ENCODE results near the gene PRR7. TPM values are rescaled to one million over a fixed set of nuclear protein-coding genes. Genes with fewer than 3 reads are reported as not detected.
A peak's percentile ranks its signal among the peaks of the same experiment; 100 is the strongest.

Gene PRR7
- total RNA-seq, 1 experiment from 2014 or later = 19.5 TPM

GRCh38 chr5:177459357-177459756, 12.7 kb downstream of the PRR7 start:
- no peak for DNase-seq (ENCODE audit: low spot score)
- in situ Hi-C loops (cut with HindIII; ENCODE audit: low sequenced_read_pairs) = no loop called here

DNA sequence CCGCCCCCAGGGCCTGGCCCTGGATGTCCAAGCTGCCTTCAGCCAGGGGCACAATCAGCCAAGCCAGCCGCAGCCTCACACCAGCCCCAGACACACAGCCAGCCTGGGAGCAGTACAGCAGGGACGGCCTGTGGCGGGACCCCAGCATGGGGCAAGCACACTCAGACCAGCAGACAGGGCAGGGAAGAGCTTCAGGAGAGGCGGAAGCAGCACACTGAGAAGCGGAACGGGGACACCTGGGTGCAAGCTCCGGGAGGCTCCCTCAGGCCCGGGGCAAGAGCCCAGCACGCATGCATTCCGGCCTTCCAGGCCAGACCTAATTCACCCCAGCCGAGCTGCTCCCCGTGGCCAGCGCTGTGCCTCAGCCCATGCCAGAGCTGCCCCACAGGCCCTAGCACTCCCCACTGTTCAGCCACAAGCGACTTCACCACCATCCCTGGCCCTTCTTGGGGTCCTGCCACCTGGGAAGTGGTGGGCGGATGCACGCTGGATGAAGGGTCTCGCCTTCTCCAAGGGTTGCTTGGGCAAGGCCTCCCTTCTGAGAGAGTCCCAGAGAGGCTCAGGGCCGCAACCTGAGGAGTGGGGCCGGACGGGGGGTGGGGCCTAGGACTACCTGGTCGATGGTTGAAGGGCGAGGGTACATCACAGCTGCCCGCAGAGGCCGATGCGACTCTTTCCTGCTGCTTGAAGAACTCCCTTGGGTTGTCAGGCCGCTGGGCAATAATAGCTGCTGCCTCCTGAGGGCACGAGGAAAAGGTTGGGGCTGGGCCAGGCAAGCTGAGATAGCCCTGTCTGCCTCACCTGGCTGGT, 13.4 kb downstream of the PRR7 start:
- in situ Hi-C loops (cut with HindIII; ENCODE audit: low sequenced_read_pairs) = no loop called here
- DNase-seq (ENCODE audit: low spot score) = no peak

DNA sequence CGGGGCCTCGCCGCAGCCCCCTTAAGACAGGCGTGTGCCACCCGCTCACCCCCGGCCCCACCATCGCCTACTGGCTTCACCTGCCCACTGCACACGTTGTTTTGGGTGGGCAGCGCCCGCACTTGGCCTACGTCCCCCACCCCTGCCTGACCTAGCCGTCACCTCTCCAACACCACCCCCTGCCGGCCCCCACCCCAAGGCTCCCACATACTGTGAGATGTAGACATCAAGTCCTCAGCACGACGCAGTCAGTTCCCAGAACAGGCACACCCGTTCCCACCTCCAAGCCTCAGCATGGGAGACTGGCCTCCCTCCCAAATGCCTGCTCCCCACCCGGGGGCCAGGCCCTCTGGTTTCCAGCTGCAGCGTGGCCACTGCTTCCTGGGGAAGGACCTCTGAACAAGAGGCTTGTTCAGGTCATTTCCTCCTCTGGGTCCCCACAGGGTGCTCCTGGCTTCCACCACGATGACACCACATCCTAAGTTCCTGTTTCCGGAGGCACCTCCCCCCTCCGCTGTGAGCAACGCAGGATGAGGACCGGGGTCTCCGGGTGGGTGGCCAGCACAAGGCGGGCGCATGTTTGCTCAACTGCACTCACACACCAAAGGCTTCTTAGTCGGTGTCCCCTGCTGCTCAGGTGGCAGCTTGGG, 15.5 kb downstream of the PRR7 start:
- in situ Hi-C loops (cut with HindIII; ENCODE audit: low sequenced_read_pairs) = no loop called here
- DNase-seq (ENCODE audit: low spot score) = no peak

DNA sequence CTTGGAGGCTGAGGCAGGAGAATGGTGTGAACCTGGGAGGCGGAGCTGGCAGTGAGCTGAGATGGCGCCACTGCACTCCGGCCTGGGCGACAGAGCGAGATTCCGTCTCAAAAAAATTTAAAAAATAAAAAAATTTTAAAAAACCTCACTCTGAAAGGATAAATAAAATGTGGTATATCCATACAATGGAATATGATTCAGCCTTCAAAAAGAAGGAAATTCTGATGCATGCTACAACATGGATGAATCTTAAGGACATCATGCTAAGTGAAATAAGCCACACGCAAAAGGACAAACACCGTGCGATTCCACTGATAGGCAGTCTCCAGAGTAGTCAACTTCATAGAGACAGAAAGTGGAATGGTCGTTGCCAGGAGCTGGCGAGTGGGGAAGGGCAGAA, 18.4 kb downstream of the PRR7 start:
- DNase-seq (ENCODE audit: low spot score) = no peak
- in situ Hi-C loops (cut with HindIII; ENCODE audit: low sequenced_read_pairs) = no loop called here

- DNase-seq (ENCODE audit: low spot score) = no peak
- in situ Hi-C loops (cut with HindIII; ENCODE audit: low sequenced_read_pairs) = no loop called here
Observed at GRCh38 chr5:177466861-177467260, 20.2 kb downstream of the PRR7 start.

GRCh38 chr5:177467436-177467835, 20.8 kb downstream of the PRR7 start:
- no peak for DNase-seq (ENCODE audit: low spot score)
- in situ Hi-C loops (cut with HindIII; ENCODE audit: low sequenced_read_pairs) = no loop called here

- in situ Hi-C loops (cut with HindIII; ENCODE audit: low sequenced_read_pairs) = no loop called here
- DNase-seq (ENCODE audit: low spot score) = no peak
Observed at GRCh38 chr5:177468329-177468684, 21.7 kb downstream of the PRR7 start.

GRCh38 chr5:177468685-177469628, 22.3 kb downstream of the PRR7 start:
- DNase-seq (ENCODE audit: low spot score) = peak; percentile 90
- in situ Hi-C loops (cut with HindIII; ENCODE audit: low sequenced_read_pairs) = no loop called here

DNA sequence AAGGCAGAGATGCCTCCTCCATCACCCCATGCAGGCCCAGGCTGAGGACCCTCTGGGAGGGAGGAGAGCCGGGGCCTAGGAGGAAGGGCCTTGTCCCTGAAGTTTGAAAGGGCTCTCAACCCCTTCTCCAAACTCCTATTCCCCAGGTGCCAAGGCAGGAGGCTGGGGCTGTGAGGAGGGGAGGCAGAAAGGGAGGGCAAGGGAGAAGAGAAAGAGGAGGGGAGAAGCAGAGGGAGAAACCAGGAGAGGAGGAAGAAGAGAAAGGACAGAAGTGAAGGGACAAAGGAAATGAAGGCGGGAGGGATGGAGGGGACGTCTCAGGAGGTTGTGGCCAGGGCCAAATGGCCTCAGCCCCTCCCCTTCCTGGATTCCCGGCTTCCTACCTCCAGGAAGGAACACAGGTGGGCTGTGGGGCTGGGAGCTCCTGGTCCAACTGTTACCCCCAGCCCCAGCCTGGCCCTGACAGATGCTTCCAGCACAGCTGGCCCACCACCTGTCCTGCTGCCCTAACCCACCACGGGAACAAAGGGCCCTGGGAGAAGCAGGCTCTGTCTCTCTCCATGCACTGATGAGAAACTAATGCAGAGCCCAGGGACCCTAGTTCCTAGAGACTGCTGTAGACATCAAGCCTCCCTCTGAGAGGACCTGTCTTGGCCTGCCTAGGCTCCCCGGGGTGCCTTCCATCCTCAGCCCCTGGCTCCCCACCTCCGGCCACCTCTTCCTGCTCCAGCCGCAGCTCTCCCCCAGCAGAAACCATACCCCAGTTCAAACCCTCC, 23.3 kb downstream of the PRR7 start:
- in situ Hi-C loops (cut with HindIII; ENCODE audit: low sequenced_read_pairs) = no loop called here
- DNase-seq (ENCODE audit: low spot score) = no peak

GRCh38 chr5:177470759-177471536, 24.3 kb downstream of the PRR7 start:
- in situ Hi-C loops (cut with HindIII; ENCODE audit: low sequenced_read_pairs) = no loop called here
- DNase-seq (ENCODE audit: low spot score) = no peak

DNA sequence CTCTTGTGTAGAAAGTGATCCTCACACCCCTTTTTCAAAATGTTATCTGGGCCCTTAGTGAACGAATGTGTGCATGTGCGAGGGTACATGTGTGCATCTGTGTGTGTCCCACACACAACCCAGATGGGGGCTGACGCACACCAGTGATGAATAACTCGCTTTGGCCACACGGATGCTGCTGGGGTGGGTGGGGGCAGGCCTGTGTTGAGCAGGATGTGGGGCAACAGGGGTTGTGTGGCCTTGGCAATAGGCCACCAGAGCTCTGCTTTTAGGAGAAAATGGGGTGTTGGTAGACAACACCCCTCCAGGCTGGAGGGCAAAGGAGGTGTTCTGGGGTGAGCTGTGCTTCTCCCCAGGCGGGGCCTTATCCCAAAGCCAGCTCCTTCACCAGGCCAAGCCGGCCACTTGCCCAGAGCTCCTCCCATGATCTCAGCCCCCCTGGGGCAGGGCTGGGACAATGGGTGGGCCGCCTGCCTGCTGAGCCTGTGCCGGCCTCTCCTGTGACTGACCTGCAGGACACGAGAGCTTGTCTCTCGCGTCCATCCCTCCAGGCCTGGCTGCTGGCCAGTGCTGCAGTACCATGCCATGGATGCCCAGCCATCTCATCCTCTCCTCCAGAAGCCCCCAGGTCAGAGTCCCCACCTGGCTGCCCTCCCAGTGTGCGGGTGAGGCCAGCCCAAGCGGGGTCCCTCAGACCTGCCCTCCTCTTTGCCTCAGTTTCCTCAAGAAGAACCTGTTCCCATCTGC, 25.2 kb downstream of the PRR7 start:
- DNase-seq (ENCODE audit: low spot score) = no peak
- in situ Hi-C loops (cut with HindIII; ENCODE audit: low sequenced_read_pairs) = no loop called here

- in situ Hi-C loops (cut with HindIII; ENCODE audit: low sequenced_read_pairs) = no loop called here
- DNase-seq (ENCODE audit: low spot score) = no peak
Observed at GRCh38 chr5:177472460-177473442, 26.1 kb downstream of the PRR7 start.

- in situ Hi-C loops (cut with HindIII; ENCODE audit: low sequenced_read_pairs) = no loop called here
- no peak for DNase-seq (ENCODE audit: low spot score)
Observed at GRCh38 chr5:177473443-177474001, 26.9 kb downstream of the PRR7 start, which contains the start of gene DBN1. Gene DBN1, minus strand, starts transcription at chr5:177473634. Its CDS starts 113 bp downstream, at chr5:177473521.

- in situ Hi-C loops (cut with HindIII; ENCODE audit: low sequenced_read_pairs) = no loop called here
- DNase-seq (ENCODE audit: low spot score) = no peak
Observed at GRCh38 chr5:177474002-177474476, 27.4 kb downstream of the PRR7 start.

- no peak for DNase-seq (ENCODE audit: low spot score)
- in situ Hi-C loops (cut with HindIII; ENCODE audit: low sequenced_read_pairs) = no loop called here
Observed at GRCh38 chr5:177474846-177475562, 28.4 kb downstream of the PRR7 start.

Data from G401 (cell line).